Measurements from ENCODE around the gene AMPH.
"Not testable (repeated sequence)": the region's sequence is repeated elsewhere in the genome, so short reads cannot be mapped to it uniquely, and the experiment has no call there.

The AMPH gene

DNA sequence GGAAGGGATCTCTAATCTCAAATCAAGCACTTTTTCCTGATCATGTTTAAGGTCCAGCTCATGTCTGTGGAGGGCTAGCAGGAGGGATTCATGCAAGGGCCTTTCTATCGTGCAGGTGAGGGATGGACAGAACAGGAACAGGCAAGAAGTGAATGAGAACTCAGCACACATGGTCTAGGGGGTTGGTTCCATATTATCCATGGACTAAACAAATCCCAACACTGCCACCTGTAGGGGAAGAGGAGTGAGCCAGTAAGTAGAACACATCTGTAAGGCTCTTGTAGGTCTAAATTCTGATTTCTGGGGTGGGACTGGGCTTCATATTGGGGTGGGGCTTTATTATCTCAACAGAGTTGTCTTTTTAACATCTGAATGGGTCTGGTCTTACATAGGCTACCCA lies 219.8 kb downstream of the AMPH start:
- H3K4me1 ChIP-seq (ENCODE audit: control insufficient read depth, insufficient read depth, low read length), result no peaks in the 10 kb centered on the region
- no peaks in the 10 kb centered on the region for H3K9me3 ChIP-seq (ENCODE audit: control insufficient read depth, insufficient read depth, low read length)
- H3K36me3 ChIP-seq (ENCODE audit: control insufficient read depth, insufficient read depth, low read length), result no peaks in the 10 kb centered on the region
- no peaks in the 10 kb centered on the region for H3K27me3 ChIP-seq (ENCODE audit: control insufficient read depth, insufficient read depth, low read length)
- H3K4me3 ChIP-seq (ENCODE audit: low read depth, low read length), result no peak overlapping the region
- H3K9ac ChIP-seq (ENCODE audit: low read depth, low read length), result no peak overlapping the region

DNA sequence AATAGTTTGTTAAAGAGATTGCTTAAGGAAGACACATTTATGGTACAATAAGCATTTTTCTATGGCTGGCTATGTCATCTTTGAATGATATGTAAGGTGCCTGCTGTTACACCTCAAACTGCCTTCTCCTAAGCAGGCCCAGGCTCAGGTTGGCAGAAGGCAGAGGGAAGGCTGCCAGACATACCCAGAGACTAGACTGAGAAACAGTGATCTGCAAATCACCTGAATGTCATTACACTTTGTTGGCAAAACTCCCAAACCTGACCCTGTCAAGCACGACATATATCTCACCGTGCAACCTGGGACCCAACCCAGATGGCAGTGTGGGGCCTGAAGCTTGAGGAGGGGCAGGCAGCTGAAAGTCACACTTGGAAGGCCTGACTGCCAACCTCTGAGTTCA lies 221.1 kb downstream of the AMPH start:
- Histone ChIP-seq H3K27me3 (ENCODE audit: control insufficient read depth, insufficient read depth, low read length) (no peaks in the 10 kb centered on the region), H3K4me1 (ENCODE audit: control insufficient read depth, insufficient read depth, low read length) (no peaks in the 10 kb centered on the region), H3K9ac (ENCODE audit: low read depth, low read length) (no peak overlapping the region), H3K4me3 (ENCODE audit: low read depth, low read length) (no peak overlapping the region), H3K9me3 (ENCODE audit: control insufficient read depth, insufficient read depth, low read length) (no peaks in the 10 kb centered on the region), H3K36me3 (ENCODE audit: control insufficient read depth, insufficient read depth, low read length) (no peaks in the 10 kb centered on the region)

DNA sequence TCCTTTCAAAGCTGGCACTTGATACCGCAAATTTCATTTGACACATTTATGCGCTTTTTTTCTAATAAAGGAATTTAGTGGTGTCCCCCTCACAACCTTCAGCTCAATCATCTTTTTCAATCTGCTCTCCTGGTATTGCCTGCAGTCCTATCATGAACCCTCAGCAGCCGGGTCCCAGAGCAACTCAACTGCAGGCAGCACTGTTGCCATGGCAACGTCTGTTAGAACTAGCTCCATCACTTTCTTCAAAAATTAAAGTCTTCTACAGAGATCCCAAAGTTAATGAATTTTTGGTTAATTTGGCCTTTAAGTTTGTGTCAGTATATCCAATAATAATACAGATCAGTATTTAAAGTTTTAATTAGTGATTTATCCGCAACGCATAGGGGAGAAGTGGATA lies 221.6 kb downstream of the AMPH start:
- no peak overlapping the region for H3K4me3 ChIP-seq (ENCODE audit: low read depth, low read length)
- no peaks in the 10 kb centered on the region for H3K9me3 ChIP-seq (ENCODE audit: control insufficient read depth, insufficient read depth, low read length)
- no peaks in the 10 kb centered on the region for H3K4me1 ChIP-seq (ENCODE audit: control insufficient read depth, insufficient read depth, low read length)
- H3K27me3 ChIP-seq (ENCODE audit: control insufficient read depth, insufficient read depth, low read length), result no peaks in the 10 kb centered on the region
- H3K36me3 ChIP-seq (ENCODE audit: control insufficient read depth, insufficient read depth, low read length), result no peaks in the 10 kb centered on the region
- no peak overlapping the region for H3K9ac ChIP-seq (ENCODE audit: low read depth, low read length)

DNA sequence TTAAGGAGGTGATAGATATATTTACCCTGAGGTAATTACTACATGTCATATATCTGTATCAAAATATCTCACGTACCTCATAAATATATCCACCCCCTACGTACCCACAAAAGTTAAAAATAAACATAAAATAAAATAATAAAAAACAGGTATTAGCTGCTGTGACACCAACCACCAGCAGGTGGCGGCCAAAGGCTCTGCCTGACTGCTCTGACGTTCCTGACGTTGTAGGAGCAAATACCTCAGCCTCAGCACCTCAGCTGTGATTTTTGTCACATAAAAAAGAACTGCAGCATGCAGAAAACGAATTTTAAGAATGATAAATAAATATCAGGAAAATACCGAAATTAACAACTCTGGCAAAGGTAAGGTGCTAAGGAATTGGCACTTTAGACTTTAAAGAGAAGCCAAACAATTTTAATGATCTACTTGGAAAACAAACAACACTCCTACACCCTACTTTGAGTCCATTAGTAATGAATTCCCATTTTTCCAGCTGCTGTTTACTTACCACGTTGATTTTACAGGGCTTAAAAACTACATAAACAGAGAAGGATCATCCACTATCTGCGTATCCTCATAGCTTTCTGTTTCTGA lies 232.3 kb downstream of the AMPH start:
- H3K4me3 ChIP-seq (ENCODE audit: low read depth, low read length), result no peak overlapping the region
- H3K36me3 ChIP-seq (ENCODE audit: control insufficient read depth, insufficient read depth, low read length), result no peaks in the 10 kb centered on the region
- no peak overlapping the region for H3K9ac ChIP-seq (ENCODE audit: low read depth, low read length)
- no peaks in the 10 kb centered on the region for H3K9me3 ChIP-seq (ENCODE audit: control insufficient read depth, insufficient read depth, low read length)
- no peaks in the 10 kb centered on the region for H3K4me1 ChIP-seq (ENCODE audit: control insufficient read depth, insufficient read depth, low read length)
- H3K27me3 ChIP-seq (ENCODE audit: control insufficient read depth, insufficient read depth, low read length), result no peaks in the 10 kb centered on the region

DNA sequence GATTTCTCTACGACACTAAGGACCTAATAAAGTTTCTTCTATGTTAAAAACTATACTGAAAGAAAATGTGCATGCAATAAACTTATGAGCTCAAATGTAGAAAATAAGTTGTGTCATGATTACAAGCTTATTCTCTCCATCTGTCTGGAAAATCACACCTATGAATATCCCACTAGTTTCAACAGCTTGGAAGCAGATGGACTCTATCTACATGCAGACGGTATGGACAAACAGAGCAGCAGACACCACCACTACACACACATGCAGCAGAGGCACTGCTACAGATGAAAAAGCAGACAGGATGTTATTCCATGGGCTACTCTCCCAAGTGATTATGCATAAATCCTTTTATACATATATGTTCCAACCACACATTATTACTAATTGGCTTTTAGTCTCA lies 234.3 kb downstream of the AMPH start:
- Histone ChIP-seq H3K9me3 (ENCODE audit: control insufficient read depth, insufficient read depth, low read length) (no peaks in the 10 kb centered on the region), H3K36me3 (ENCODE audit: control insufficient read depth, insufficient read depth, low read length) (no peaks in the 10 kb centered on the region), H3K27me3 (ENCODE audit: control insufficient read depth, insufficient read depth, low read length) (no peaks in the 10 kb centered on the region), H3K4me3 (ENCODE audit: low read depth, low read length) (no peak overlapping the region), H3K4me1 (ENCODE audit: control insufficient read depth, insufficient read depth, low read length) (no peaks in the 10 kb centered on the region), H3K9ac (ENCODE audit: low read depth, low read length) (no peak overlapping the region)

DNA sequence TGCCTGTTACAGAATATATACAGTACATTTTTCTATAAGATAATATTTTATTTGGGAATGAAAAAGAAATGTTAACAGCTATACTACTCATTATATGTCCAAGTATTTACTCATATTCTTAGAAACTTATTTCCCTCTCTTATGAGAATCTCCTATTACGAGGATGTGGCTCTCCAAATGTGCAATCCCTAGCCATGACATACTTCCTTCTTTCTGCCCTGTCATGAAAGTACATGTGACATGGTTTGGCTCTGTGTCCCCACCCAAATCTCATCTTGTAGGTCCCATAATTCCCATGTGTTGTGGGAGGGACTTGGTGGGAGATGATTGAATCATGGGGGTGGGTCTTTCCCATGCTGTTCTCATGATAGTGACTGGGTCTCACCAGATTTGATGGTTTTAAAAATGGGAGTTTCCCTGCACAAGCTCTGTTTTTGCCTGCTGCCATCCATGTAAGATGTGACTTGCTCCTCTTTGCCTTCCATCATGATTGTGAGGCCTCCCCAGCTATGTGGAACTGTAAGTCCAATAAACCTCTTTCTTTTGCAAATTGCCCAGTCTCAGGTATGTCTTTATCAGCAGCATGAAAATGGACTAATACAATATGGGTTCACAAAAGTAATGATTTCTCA lies 235.1 kb downstream of the AMPH start:
- H3K27me3 ChIP-seq (ENCODE audit: control insufficient read depth, insufficient read depth, low read length); H3K4me1 ChIP-seq (ENCODE audit: control insufficient read depth, insufficient read depth, low read length); H3K4me3 ChIP-seq (ENCODE audit: low read depth, low read length); H3K36me3 ChIP-seq (ENCODE audit: control insufficient read depth, insufficient read depth, low read length); H3K9ac ChIP-seq (ENCODE audit: low read depth, low read length); H3K9me3 ChIP-seq (ENCODE audit: control insufficient read depth, insufficient read depth, low read length): not testable (repeated sequence)

DNA sequence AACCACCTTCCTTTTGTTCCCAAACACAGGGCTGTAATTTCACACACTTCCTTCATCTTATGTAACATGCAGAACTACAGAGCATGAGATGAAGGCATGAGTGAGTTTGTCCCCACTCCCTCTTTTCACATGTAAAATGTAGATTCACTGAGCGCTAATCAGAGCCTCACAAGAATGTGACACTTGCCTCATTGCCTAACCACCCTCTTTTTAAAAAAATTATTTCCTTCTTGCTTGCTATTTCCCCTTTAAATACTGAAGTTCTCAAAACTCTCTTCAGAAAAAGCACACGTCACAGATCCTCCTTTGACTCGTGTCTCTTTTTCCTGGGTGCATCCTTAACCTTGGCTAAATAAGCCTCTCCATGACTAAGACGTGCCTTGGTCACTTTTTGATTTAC lies 236.5 kb downstream of the AMPH start:
- Histone ChIP-seq H3K27me3 (ENCODE audit: control insufficient read depth, insufficient read depth, low read length) (no peaks in the 10 kb centered on the region), H3K36me3 (ENCODE audit: control insufficient read depth, insufficient read depth, low read length) (no peaks in the 10 kb centered on the region), H3K9me3 (ENCODE audit: control insufficient read depth, insufficient read depth, low read length) (no peaks in the 10 kb centered on the region), H3K9ac (ENCODE audit: low read depth, low read length) (no peak overlapping the region), H3K4me3 (ENCODE audit: low read depth, low read length) (no peak overlapping the region), H3K4me1 (ENCODE audit: control insufficient read depth, insufficient read depth, low read length) (no peaks in the 10 kb centered on the region)

DNA sequence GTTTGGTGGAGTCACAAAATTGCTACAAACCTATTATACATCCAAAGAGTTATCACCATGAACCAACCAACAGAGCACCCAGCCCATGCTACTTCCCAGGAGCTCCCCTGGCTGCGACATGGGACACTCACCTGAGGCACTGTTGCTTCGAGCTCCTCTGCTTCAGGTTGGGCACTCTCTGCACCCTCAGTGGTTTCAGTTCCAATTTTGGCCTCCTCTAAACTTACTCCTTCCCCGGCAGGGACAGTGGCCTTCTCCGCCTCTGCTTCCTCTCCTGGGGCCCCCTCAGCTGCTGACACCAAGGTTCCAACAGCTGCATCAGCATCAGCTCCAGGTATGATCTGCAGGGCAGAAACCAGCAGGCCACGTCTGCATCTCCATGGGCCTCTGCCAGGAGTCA lies 237.3 kb downstream of the AMPH start:
- Histone ChIP-seq H3K36me3 (ENCODE audit: control insufficient read depth, insufficient read depth, low read length) (no peaks in the 10 kb centered on the region), H3K27me3 (ENCODE audit: control insufficient read depth, insufficient read depth, low read length) (no peaks in the 10 kb centered on the region), H3K9ac (ENCODE audit: low read depth, low read length) (no peak overlapping the region), H3K9me3 (ENCODE audit: control insufficient read depth, insufficient read depth, low read length) (no peaks in the 10 kb centered on the region), H3K4me3 (ENCODE audit: low read depth, low read length) (no peak overlapping the region), H3K4me1 (ENCODE audit: control insufficient read depth, insufficient read depth, low read length) (no peaks in the 10 kb centered on the region)

DNA sequence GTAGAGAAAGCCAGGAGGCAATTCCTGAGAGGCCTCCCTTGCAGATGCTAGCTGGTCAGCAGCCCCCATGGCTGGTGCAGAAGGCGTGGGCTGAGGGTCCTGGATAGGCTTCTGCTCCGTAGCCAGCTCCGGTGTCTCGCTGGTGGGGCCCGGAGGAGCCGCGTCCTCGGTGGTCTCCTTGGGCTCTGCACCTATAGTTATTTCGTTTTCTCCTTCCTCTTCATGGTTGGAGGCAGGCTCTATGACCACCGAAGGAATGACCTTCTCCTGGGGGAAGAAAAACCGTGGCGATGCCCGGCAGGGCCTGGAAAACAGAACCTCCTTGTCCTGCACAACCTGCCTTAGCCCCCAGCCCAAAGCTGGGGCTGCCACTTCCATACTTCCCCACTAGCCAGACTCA lies 239.4 kb downstream of the AMPH start:
- H3K36me3 ChIP-seq (ENCODE audit: control insufficient read depth, insufficient read depth, low read length), result no peaks in the 10 kb centered on the region
- no peaks in the 10 kb centered on the region for H3K9me3 ChIP-seq (ENCODE audit: control insufficient read depth, insufficient read depth, low read length)
- no peaks in the 10 kb centered on the region for H3K27me3 ChIP-seq (ENCODE audit: control insufficient read depth, insufficient read depth, low read length)
- no peak overlapping the region for H3K9ac ChIP-seq (ENCODE audit: low read depth, low read length)
- H3K4me1 ChIP-seq (ENCODE audit: control insufficient read depth, insufficient read depth, low read length), result no peaks in the 10 kb centered on the region
- no peak overlapping the region for H3K4me3 ChIP-seq (ENCODE audit: low read depth, low read length)

DNA sequence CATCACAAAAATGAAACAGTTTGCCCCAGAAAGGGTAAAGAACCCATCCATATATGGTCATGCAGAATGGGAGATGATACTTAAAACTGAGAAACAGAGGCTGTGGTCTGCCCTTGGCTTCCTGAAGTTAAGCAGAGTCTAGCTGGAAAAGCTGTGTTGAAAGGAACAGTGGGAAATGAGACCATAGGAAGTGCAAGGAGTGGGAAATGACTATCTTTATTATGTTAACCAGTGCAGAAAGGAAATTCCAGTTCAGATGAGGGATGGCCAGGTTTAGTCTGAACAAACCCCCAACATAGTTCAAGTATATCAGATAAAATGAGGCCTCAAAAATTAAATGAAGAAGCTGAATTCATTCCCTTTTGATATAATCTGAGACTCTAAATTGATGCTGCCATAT lies 245.5 kb downstream of the AMPH start:
- Histone ChIP-seq H3K4me1 (ENCODE audit: control insufficient read depth, insufficient read depth, low read length) (no peaks in the 10 kb centered on the region), H3K9me3 (ENCODE audit: control insufficient read depth, insufficient read depth, low read length) (no peaks in the 10 kb centered on the region), H3K9ac (ENCODE audit: low read depth, low read length) (no peak overlapping the region), H3K27me3 (ENCODE audit: control insufficient read depth, insufficient read depth, low read length) (no peaks in the 10 kb centered on the region), H3K36me3 (ENCODE audit: control insufficient read depth, insufficient read depth, low read length) (no peaks in the 10 kb centered on the region), H3K4me3 (ENCODE audit: low read depth, low read length) (no peak overlapping the region)

DNA sequence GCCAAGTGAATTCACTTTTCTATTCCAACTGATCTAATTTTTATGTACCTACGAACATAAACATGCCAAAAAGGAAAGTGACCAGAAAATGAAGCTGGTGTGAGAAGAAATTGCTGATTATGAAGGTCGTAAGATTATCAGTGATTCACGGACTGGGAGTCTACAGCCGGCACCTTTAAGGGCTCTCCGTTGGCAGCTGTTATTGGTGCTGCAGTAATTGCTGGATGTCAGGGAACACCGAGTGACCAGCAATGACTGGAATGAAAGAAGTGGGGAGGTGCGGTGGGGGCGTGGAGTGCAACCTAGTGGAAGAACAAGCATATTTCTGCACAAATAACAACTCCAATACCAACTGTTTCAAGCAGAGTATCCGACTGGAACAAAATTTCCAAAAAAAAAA lies 247.9 kb downstream of the AMPH start:
- no peaks in the 10 kb centered on the region for H3K27me3 ChIP-seq (ENCODE audit: control insufficient read depth, insufficient read depth, low read length)
- H3K4me1 ChIP-seq (ENCODE audit: control insufficient read depth, insufficient read depth, low read length), result no peaks in the 10 kb centered on the region
- no peaks in the 10 kb centered on the region for H3K9me3 ChIP-seq (ENCODE audit: control insufficient read depth, insufficient read depth, low read length)
- no peak overlapping the region for H3K4me3 ChIP-seq (ENCODE audit: low read depth, low read length)
- H3K9ac ChIP-seq (ENCODE audit: low read depth, low read length), result no peak overlapping the region
- no peaks in the 10 kb centered on the region for H3K36me3 ChIP-seq (ENCODE audit: control insufficient read depth, insufficient read depth, low read length)

DNA sequence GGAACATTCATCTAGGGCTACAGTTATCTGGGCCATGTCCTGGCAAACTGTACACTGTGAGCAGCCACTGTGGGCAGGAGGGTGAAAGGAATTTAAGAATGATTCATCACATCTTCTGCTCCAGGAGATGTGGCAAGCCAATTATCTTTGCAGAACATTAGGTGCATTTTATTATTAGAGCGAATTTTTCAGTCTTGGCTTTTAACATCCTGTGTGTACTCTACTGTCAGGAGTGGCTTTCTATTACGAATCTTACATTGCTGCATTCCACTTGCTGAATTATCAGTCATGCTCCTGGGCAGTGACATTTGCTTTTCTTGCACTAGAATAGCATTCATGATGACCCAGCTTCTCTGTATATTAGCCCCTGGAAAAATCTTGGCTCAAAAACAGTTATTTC lies 248.5 kb downstream of the AMPH start:
- Histone ChIP-seq H3K9me3 (ENCODE audit: control insufficient read depth, insufficient read depth, low read length) (no peaks in the 10 kb centered on the region), H3K9ac (ENCODE audit: low read depth, low read length) (no peak overlapping the region), H3K27me3 (ENCODE audit: control insufficient read depth, insufficient read depth, low read length) (no peaks in the 10 kb centered on the region), H3K4me1 (ENCODE audit: control insufficient read depth, insufficient read depth, low read length) (no peaks in the 10 kb centered on the region), H3K36me3 (ENCODE audit: control insufficient read depth, insufficient read depth, low read length) (no peaks in the 10 kb centered on the region), H3K4me3 (ENCODE audit: low read depth, low read length) (no peak overlapping the region)

Measured in iPS-15b (cell line).